HG03175 (cell line): Measurements from ENCODE around the gene WNT7A.
"Not testable (repeated sequence)": the region's sequence is repeated elsewhere in the genome, so short reads cannot be mapped to it uniquely, and the experiment has no call there.

Experiments used
- ATAC-seq: cut with Tn5 transposase; IDR thresholded peaks from one replicate; pipeline ENCODE4 v1.9.1; 2021; ENCODE audit warnings: mild to moderate bottlenecking, moderate library complexity; ENCODE audit not compliant: unreplicated experiment

WNT7A gene

DNA sequence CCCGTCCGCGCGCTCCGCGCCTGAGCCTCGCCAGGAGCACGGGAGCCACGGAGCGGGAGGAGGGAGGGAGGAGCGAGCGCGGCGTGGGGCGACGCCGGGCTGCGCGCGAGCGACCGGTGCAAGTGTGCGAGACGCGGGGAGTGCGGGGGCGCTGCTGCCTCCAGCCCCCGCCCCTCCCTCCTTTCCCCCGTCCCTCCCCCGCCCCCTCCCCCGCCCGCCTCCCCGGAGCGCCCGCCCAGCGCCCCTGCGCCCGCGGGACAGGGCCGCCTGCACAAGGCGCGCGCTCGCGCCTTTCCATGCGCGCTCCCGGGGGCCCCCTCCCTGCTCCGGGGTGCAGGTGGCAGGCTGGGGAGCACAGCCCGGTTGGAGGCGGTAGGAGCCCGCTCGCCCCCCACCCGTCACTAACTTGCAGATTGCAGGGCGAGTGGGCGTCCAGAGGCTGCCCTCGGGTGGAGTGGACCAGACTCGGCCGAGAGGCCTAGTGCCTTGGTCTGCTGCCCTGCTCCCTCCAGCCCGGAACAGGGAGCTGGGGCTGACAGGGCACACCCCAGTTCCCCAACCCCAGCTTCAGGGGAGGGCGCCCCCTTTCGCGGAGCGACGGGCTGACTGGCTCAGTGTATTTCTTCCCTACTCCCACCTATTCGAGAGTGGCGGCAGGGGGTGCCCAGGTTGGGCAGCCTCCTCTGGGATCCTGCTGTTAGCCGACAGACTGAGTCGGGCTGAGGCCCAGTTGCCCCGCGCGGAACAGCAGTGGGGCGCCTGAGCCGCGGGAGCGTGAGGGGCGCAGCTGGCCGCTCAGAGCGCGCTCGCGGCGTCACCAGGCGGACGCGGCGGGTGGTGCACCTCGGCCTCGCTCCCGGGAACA is at the start of gene WNT7A:
WNT7A (minus strand) TSS at position 126 of the 865 bp plus-strand sequence. CDS start 255 bp downstream, outside the sequence.
- ATAC-seq, result no peak

DNA sequence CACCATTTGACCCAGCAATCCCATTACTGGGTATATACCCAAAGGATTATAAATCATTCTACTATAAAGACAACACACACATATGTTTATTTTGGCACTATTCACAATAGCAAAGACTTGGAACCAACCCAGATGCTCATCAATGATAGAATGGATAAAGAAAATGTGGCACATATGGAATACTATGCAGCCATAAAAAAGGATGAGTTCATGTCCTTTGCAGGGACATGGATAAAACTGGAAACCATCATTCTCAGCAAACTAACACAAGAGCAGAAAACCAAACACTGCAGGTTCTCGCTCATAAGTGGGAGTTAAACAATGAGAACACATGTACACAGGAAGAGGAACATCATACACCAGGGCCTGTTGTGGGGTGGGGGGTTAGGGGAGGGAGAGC is 48.9 kb upstream of the WNT7A start:
- not testable (repeated sequence) for ATAC-seq

DNA sequence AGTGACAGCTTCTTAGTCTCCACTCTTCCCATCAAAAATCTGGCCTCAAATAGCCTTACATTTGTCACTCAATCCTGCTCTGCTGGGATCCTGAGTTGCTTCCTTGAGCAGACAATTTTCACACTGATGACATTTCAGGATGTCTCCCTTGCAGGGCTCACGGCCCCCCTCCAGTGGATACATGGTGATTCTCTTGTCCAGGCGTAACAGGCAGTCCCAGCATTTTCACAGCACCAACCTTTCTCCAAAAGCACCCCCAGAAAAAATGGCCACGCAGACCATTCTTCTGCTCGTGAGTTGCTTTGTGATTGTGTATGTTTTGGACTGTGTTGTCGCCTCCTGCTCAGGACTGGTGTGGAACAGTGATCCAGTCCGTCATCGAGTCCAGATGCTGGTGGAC is 47.4 kb upstream of the WNT7A start:
- no peak for ATAC-seq

DNA sequence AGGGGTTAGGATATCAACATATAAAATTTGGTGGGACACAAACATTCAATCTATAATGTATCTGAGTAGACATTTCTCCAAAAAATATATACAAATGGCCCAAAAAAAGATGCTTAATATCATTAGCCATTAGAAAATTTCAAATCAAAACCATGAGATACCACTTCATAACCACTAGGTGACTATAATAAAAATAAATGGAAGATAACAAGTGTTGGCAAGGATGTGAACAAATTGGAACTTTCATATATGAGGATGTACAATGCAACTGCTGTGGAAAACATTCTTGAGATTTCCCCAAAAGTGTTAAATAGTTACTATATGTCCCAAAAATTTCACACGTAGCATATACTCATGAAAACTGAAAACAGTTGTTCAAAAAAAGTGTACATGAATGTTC is 36.5 kb upstream of the WNT7A start:
- ATAC-seq, result no peak

DNA sequence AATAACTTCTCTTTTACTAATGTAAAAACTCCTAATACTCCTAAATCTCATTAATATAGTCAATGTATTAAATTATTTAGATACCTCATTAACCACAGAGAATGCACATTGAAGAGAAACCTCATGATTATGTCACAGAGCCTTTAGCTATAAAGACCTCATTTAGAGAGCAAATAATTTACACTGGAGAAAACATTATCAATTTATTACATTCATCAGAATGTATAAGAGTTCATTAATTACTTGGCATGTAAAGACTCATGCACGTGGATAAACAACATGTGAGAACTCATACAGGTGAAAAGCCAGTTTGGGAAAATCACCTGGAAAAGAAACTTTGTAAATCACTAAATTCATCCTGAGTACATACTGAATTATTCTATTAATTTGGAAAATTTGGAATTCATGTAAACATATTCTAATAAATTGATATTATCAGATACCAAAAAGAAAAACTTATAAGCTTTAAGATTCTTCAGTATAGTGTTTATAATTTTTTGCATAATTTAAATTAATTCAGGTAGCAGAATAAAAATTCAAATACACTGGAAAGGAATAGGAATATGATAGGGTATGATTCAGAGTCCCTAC is 22.9 kb upstream of the WNT7A start:
- no peak for ATAC-seq

DNA sequence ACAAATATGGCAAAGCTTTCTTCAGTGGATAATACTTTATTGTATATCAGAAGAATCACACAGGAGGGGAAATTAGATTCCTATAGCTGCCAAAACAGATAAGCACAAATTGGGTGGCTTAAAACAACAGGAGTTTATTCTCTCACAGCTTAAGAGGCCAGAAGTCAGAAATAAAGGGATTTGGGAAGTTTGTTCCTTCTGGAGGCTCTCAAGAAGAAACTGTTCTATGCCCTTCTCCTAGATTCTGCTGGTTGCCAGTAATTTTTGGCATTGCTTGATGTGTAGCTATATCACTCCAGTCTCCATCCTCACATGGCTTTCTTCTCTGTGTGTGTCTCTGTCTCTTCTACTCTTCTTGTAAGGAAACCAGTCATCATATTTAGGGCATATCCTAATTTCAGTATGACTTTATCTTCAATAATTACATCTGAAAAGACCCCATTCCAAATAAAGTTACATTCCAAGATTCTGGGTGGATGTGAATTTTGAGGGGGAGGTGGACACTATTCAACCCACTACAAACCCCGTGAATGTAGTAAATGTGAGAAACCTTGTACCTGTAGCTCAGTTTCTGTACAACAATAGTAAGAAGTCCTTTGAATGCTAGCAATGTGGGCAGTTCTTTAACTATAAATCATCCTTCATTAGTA is 22.2 kb upstream of the WNT7A start:
- no peak for ATAC-seq

DNA sequence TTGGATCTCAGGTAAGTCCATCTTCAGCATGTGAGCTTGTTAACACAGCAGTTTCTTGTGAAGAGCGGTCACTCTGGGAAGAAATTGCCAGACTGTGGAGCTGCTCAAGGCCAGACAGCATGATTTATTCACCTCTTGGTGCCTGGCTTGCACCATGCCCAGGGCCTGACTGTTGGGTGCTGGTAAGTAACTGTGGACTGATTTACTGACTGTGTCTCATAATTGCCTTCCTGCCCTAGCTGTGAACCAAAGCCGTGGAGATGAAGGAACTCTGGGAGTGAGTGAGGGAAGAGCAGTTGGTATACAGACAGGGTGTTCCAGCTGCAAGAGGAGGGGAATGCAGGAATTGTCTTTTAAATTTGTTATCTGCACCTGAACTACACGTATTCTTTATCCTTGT is 18.5 kb upstream of the WNT7A start:
- ATAC-seq, result no peak

DNA sequence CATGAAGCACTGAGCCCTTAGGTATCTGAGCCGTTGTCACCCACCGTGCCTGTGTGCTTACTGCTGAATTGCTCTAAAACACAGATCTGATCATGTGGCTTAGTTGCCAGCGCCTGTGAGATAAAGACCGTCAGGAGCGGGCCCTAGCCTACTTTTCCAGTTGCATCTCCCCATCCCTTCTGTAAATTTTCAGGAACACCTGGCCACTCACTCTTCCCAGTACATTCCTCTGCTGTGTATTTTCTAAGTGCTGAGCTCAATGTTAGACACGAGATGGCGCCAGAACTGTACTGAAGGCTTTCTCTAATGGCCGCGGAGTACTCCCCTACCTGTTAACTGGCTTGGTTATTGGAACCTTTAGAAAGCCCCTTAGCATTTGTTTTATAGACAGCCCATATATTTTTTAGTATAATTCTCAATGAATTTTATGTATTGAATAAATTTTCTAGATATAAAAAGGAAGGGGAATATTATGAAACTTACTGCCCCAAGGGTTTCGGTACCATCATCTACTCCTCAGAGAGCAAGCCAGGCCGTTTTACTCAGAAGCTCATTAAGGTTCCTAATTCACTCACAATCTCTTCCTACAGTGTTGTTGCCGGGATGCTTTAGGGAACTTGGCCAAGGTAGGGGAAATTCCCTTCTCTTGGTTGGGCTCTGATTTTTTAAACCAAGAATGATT is 16.7 kb upstream of the WNT7A start:
- peak; percentile 45 for ATAC-seq

DNA sequence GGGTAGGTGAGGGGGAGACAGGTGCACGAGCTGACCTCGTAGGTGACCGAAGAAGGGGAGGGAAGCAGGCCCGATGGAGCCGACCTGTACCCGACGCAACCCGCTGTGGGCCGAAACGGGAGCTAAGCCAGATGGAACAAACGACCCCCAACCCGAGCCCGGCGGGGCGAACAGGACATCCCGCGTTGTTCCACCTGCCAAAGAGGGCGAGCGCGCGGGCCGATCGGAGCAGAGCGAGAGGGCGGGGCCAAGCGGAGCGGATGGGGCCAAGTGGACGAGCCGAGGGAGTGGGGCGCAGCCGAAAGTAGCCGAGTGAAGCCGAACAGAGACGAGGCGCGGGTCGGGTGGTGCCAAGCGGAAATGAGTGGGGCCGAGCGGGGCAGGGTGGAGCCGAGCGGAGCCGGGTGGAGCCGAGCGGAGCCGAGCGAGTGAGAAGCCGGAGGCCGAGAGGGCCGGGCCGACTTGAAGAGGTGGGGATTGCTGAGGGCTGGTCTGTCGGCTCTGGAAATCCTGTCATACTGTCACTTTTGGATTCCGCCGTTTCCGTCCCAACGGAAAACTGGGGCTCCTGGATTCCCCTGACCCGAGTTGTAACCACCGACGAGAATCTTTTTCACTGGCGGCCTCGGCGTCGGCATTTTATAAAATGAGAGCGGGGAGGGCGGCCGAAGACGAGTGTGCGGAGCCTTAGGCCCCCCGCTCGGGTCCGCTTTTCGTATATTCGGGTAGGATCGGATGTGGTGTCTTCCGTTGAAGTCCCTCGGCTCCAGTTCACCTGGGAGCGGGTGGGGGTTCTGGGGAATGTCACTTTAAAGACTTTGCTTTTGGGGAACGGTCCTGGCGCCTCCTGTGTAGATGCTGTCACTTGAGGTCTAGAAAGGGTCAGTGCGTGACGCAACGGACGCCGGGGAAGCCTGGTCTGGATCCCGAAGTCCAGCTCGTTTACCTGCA is 15.6 kb upstream of the WNT7A start:
- peak; percentile 97 for ATAC-seq

DNA sequence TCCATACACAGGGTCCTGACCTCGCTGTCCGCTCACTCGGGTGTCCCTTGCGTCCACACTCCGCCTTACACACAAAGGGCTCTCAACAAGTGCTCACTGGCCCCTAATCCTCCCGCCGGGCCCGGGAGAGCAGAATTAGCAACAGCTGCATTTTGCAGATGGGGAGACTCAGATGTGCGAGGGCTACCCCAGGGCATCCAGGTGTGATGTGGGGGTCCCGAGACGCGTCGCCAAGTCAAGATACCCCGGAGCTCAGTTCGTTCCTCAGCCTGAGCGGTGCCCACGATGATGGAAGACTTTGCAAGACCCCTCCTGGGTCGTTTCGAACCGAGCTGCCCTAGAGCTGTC is 14.9 kb upstream of the WNT7A start:
- ATAC-seq, result no peak

DNA sequence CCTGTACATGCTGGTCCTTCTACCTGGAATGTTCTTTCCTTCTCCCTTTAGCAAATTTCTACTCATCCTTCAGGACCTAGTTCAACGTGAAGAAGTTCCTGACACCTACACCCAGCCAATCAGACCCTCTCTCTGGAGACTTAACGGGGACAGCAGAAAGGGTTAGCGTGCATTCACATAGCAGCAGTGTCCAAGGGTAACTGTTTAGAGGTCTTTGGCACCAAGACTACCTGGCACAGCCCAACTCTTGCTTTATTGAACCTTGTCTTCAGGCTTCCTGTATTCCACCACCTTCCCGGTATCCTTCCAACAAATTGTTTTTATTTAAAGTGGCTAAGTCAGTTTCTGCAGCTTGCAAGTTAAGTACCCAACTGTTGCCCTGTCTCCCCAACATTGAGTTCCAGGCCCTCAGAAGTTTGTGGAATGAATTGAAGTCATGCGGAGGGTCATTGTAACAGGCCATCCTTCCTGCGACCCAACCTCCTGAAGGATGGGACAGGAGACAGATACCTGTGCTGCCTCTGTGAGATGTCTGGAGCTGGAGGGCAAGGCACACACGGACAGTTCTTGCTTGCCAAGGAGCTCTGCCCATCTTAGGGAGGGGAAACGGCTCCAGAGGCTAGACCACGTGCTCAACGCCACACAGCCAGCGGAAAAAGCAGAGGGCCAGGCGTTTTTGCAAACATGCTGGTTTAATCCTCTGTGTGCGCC is 14.4 kb upstream of the WNT7A start:
- ATAC-seq, result no peak

DNA sequence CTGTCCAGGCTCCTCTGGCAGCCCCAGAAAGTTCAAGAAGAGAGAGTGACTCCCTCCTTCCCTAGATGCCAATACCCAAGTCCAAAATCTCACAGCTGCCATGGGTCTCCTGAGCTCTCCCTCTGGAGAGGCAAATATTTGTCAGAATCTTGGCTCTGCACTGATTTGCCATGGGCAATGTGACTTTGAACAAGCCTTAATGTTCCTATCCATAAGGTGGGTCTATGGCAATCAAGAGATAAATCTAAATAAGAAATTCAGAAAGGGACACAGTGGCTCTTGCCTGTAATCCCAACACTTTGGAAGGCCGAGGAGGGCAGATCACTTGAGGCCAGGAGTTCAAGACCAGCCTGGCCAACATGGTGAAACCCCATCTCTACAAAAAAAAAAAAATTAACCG is 12.4 kb upstream of the WNT7A start:
- ATAC-seq, result no peak

DNA sequence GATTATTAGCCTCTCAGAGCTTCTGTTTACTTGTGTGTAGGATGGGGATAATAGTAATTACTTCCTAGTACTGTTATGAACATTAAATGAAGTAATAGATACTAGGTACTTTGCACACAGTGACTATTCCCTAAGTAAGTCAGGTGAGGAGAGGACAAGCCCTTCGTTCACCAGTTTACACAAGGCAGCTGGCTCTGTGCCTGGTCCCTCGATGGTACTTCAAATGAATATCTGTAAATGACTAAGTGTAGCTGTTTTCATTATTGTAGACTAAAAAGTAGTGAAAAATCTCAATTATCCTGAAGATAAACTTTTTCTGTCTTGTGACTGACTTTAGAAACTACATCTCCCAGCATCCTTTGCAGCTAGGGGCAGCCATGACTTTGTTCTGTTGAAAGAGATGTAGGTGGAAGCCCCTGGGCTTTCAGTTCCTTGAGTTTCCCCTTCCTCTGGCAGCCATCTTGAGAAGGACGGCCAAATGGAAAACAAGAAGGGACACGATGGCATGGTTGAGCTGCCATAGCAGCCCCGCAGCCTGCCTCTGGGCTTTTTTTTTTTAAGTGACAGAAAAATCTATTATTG is 11.7 kb upstream of the WNT7A start:
- no peak for ATAC-seq

DNA sequence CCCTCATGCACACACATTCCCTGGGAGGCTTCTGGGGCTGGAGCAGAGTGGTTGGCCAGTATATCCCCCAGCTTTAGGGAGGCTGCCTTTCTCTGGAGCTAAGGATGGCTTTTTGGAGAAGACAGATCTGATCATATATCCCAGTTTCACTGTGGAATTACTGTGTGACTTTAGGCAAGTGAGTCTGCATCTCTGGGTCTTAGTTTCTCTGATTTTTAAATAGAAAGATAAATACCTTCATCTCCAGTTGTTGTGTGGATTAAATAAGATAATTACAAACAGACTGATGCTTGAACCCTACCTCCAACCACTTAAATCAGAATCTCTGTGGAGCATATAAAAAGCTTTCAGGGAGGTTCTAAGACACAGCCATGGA is 11.1 kb upstream of the WNT7A start:
- ATAC-seq, result no peak

DNA sequence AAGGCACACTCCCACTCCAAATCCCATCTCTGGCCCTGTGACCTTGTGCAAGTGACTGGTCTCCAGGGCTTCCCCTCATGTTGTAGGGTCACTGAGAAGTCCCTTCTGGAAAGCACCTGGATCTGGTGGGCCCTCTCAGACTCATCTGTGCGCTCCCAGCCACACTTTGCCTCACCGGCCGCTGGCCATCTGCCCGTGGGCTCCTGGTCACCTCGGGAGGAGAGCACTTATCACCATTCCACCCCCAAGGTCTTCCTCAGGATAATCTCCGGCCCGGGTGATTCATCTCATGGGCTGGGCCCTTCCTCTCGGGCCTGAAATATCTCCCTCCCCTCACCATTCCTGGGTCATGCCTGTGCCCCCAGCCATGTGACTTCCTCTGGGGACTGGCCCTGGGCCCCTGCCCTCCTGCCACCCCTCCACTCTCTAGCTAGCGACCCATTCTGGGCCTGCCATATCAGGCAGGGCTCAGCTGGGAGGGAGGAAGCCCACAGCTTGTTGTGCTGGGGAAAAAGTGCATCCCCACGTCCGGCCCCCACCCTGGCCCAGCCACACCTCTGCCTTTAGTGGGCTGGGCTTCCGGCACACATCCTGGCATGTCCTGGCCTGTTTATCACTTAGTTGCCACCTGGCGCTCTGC is 10.6 kb upstream of the WNT7A start:
- ATAC-seq, result no peak

DNA sequence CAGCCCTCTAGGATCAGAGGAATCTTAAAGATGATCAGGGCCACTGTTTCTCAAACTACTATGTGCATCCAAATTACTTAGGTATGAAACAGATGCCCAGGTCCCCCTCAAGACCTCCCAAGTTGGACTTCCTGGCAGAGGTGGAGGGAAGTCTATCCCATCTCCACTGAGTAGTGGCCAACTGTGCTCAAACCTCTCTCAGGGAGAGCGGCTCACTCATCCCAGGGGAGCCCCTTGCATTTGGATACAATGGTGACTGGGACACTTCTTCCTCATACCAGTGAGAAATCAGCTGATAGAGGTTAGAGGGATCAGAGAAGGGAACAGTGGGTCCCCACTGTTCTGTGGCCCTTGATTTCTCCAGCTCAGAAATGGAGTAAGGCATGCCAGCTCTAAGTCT is 8.7 kb upstream of the WNT7A start:
- no peak for ATAC-seq

DNA sequence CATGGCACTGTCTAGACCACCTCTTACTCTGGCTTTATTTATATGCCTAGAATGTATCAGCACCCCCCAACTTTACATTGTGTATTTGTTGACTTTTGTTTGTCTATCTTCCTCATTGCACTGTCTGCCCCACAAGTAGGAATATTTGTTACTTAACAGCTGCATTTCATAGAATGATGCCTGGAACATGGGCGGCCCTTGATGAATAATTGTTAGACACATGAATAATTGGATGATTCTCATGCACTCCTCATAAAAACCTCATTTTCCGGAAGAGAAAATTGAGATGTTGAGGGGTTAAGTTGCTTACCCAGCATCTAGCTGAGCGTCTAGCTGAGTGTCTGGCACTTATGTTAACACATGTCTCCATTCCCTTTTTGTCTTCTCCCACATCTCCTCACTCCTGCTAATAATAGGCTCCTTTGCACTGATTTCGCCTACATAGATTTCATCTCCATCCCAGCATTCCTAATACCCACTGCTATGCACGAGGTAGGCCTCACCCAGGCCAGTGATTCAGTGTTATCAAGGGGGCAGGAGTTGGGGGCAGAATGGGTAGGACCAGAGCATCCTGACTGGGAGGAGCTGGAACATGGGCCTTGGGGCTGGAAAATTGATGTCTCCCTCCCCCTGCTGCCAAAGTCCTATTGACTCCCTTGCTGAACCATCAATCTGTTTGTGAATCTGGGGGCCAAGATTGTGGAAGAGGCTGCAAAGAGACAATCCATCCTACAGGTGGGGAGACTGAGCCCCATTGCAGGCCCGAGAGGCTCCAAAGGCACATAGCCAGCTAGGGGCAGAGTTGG is 7.8 kb upstream of the WNT7A start:
- ATAC-seq, result no peak

DNA sequence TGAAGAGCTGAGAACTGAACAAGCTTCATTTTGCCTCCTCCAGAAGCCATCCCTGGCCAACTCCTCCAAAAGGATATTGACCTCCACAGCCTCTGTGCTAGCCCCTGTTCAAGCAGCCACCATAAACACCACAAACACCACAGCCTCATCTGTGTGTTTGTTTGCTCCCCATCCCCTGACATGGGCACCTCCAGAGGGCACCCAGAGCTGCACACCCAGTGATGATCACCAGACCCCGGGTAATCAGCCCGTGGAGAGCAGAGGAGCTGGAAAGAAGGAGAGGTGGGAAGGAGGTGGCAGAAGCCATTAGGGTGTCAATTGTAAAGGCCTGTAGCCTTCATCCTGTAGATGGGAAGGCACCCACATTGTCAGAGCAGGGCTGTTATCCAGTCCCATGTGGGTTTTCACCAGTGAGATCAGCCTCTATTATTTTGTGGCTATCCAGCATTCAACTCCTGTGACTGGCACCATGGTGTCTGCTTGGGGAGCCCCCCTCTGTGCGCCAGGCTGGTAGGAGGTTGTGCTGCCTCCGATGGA is 6.8 kb upstream of the WNT7A start:
- no peak for ATAC-seq
